HG02840 (cell line): Measurements from ENCODE around the gene TMEM222.
"Not testable (repeated sequence)": the region's sequence is repeated elsewhere in the genome, so short reads cannot be mapped to it uniquely, and the experiment has no call there.

ENCODE experiments used
- ATAC-seq: cut with Tn5 transposase; IDR thresholded peaks from one replicate; pipeline ENCODE4 v1.9.1; 2021; ENCODE audit warnings: mild to moderate bottlenecking, moderate library complexity, moderate number of reproducible peaks; ENCODE audit not compliant: unreplicated experiment, low FRiP score

The TMEM222 gene, protein sequence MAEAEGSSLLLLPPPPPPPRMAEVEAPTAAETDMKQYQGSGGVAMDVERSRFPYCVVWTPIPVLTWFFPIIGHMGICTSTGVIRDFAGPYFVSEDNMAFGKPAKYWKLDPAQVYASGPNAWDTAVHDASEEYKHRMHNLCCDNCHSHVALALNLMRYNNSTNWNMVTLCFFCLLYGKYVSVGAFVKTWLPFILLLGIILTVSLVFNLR

GRCh38 chr1:27321813-27322568, at the start of gene TMEM222:
Gene TMEM222, plus strand, starts transcription at chr1:27322163. Its CDS starts 35 bp downstream, at chr1:27322198.
- ATAC-seq: peak; percentile 86

DNA sequence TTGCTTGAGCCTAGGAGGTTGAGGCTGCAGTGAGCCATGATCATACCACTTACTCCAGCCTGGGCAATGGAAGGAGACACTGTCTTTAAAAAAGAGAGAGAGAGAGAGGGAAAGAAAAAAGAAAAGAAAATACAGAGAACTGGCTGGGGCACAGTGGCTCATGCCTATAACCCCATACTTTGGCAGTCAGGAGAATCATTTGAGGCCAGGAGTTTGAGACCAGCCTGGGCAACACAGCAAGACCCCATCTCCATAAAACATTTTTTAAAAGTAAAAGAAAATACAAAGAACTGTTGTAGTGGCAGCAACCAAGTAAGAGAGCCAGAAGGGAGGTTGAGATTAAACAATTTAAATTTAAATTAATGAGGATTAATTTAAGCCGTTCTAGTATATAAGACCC, 47.8 kb upstream of the TMEM222 start:
- ATAC-seq: no peak

DNA sequence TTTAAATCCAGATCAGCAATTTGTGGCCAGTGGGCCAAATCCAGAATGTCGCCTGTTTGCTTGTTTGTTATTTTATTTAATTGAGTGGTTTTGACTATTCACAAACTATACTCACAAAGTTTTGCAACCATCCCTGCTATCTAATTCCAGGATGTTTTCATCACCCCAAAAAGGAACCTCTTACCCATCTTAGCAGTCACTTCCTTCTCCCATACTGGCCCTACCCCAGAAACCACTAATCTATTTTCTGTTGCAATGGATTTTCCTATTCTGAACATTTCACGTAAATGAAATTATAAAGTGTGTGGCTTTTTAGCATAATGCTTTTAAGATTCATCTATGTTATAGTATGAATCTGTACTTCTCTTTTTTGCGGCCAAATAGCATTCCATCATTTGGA, 46.3 kb upstream of the TMEM222 start:
- ATAC-seq: no peak

GRCh38 chr1:27284425-27285273, 37.3 kb upstream of the TMEM222 start:
- no peak for ATAC-seq

DNA sequence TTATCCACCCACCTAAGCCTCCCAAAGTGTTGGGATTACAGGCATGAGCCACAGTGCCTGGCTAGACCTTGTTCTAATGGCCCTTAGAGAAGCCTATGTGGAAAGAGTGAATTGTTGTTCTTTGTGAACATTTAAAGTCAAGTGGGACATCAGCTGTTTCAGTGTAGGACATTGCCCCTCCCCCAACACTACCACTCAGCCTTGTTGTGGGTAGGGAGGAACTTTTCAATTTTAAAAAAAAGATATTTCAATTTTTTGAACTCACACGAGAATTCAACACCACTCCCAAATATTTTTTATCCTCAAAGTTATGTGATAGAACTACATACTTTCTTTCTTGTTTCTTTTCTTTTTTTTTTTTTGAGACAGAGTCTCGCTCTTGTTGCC, 36.7 kb upstream of the TMEM222 start:
- no peak for ATAC-seq

DNA sequence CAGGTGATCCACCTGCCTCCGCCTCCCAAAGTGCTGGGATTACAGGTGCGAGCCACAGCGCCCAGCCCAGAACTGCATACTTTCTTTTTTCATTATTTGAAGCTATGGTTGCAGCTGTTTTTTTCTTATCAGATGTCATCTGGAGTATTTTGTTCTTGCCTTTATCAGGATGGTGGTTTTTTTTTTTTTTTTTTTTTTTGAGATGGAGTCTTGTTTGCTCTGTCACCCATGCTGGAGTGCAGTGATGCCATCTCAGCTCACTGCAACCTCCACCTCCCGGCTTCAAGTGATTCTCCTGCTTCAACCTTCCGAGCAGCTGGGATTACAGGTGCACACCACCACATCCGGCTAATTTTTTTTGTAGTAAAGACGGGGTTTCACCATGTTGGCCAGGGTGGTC, 36.1 kb upstream of the TMEM222 start:
- not testable (repeated sequence) for ATAC-seq

GRCh38 chr1:27289125-27289524, 32.8 kb upstream of the TMEM222 start:
- ATAC-seq: not testable (repeated sequence)

DNA sequence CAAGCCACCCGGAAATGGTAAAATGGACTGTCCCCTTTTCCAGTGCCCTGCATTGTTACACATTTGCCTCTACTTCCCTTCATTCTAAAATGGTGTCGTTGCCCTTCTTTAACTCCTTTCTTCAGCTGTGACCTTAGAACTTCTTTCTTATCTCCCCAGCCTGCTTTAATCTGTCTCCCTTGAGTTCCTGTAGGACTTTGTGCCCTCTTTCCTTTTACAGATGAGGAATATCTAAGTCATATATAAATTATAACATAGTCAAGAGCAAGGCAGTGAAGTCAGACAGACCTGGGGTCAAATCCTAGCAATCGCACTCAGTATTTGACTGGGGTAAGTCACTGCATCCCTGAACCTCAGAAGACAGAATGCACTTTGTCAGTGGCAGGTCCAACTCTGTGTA, 31.4 kb upstream of the TMEM222 start:
- no peak for ATAC-seq

GRCh38 chr1:27292106-27292505, 29.9 kb upstream of the TMEM222 start:
- ATAC-seq: no peak

DNA sequence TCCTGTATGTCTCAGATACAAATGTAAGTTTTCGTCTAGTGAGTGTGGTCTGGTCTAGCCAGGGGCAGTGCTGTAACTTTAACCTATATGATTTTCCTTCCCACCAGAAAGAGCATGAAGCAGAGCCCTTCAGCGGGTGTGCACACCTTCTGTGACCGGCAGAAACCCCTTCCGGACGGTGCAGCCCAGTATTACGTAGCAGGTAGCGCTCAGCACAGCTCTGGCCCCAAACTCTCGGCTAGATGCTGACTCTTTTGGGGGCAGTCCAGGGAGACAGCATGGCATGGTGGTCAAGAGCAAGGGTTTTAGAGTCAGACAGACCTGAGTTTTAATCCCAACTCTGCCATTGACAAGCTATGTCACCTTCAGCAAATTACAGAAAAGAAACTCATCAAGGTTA, 28.0 kb upstream of the TMEM222 start:
- no peak for ATAC-seq

DNA sequence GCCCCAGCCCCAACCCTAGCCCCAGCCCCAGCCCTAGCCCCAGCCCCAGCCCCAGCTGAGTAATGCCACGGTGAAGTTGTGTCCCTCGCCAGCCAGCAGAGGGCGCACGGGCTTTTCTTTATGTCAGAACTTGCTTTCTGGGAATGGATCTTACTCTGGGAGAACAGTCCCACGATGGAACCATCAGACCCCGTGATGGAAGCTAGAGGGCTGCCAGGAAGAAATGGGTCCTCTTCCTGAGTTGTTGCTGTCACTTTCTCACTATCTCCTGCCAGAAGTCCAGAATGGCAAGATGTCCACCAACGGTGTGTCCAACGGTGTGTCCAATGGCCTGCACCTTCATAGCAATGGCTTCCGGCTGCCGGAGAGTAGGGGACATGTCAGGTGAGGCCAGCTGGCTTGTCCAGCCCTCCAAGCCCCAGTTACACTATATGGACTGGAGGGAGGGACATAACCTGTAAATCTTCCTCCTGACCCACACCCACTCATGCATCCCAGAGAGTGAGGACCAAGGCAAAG, 25.1 kb upstream of the TMEM222 start:
- ATAC-seq: no peak

GRCh38 chr1:27297903-27298302, 24.1 kb upstream of the TMEM222 start:
- ATAC-seq: no peak

DNA sequence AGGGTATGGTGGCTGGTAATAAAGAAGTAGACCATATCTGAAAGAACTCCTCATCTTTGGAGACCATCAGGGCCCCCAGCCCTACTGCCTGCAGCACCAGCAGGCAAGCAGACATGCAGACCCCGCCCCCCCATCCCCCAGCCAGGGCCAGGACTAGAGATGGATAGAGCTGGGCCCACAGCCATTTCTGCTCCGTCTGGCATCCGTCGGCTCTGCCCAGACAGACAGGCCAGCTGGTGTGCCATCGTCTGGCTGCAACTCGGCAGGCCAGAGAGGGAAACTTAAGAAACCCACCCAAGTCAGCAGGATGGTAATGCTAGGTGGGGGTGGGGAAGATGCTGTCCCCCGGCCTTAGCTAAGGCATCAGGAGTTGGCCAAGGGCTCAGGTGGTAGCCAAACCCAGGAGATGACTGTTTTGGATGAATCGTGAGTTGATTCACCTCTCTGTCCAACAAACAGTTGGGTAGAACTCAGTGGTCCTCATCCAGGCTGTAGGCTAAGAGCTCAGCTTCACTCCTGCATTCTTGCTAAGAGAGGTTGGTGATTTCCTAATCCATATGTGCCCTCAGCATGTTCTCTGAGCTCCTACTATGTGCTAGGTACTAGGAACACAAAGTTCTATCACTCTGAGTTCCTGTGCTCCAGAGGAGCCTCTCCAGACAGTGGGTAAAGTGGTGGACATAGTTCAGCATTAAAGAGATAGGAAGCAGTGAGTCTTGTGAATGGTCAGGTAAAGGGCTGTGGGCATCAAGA, 23.2 kb upstream of the TMEM222 start:
- no peak for ATAC-seq

GRCh38 chr1:27299385-27300271, 22.3 kb upstream of the TMEM222 start:
- ATAC-seq: no peak

GRCh38 chr1:27300341-27301051, 21.5 kb upstream of the TMEM222 start:
- ATAC-seq: no peak

GRCh38 chr1:27301052-27301422, 20.9 kb upstream of the TMEM222 start:
- no peak for ATAC-seq

- ATAC-seq: no peak
These were observed 20.3 kb upstream of the TMEM222 start for GRCh38 chr1:27301582-27302199.

DNA sequence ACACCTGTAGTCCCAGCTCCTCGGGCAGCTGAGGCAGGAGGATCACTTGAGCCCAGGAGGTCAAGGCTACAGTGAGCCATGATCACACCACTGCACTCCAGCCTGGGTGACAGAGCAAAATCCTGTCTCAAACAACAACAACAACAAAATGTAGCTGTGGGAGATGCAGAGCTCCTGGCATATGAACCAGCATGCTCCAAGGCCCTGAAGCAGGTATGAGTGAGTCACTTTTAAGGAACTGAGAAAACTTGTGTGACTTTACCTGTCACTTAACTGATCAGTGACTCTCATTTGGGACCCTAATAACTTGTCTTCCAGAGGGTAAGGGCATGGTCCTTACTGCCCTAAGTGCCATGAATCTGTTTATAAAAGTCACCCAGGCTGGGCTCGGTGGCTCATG, 19.4 kb upstream of the TMEM222 start:
- no peak for ATAC-seq
